Suprapubic skin (tissue), 3 donors: ENCODE data around the gene MYOC.

ENCODE experiments used
- POLR2AphosphoS5 ChIP-seq, 3 donors: sonication (generic); formaldehyde crosslinking; IDR thresholded peaks; one replicate each; pipeline ENCODE4 v1.6.1; 2017; ENCODE audit warnings: antibody characterized with exemption in 3 of 3
- TF ChIP-seq, protein P1 (sequence below), 2 donors: fragments of 200-600 bp in 1 of 2; fragments of 450-650 bp in 1 of 2; sonication (generic) in 1 of 2; IDR thresholded peaks; one replicate each; pipeline ENCODE4 v1.5.1; 2016 to 2019; ENCODE audit warnings: antibody characterized with exemption in 2 of 2, mild to moderate bottlenecking in 1 of 2, moderate library complexity in 1 of 2

DNA sequence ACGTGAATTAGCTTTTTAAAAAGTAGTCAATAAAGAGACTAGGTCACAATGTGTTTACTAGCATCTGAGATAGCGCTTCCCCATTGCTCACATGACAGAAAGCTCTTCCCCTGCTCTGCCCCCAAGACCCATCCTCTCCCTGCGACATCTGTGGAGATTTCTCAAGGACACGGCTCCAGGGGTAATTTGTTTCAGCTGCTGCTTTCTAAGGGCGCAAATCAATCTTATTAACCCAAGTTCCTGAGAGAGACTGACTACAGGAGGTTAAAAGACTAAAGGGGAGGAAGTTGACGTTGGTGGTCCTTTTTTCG is 30.4 kb downstream of the MYOC start, which contains the start of gene MYOCOS:
- TF ChIP-seq, protein P1, sequence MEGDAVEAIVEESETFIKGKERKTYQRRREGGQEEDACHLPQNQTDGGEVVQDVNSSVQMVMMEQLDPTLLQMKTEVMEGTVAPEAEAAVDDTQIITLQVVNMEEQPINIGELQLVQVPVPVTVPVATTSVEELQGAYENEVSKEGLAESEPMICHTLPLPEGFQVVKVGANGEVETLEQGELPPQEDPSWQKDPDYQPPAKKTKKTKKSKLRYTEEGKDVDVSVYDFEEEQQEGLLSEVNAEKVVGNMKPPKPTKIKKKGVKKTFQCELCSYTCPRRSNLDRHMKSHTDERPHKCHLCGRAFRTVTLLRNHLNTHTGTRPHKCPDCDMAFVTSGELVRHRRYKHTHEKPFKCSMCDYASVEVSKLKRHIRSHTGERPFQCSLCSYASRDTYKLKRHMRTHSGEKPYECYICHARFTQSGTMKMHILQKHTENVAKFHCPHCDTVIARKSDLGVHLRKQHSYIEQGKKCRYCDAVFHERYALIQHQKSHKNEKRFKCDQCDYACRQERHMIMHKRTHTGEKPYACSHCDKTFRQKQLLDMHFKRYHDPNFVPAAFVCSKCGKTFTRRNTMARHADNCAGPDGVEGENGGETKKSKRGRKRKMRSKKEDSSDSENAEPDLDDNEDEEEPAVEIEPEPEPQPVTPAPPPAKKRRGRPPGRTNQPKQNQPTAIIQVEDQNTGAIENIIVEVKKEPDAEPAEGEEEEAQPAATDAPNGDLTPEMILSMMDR (IDR thresholded peaks at IDR 0.05): no peak
- no peak for TF ChIP-seq POLR2AphosphoS5 (IDR thresholded peaks at IDR 0.05)
